ENCODE data around the gene HNF1A. TPM values are rescaled to one million over a fixed set of nuclear protein-coding genes. Genes with fewer than 3 reads are reported as not detected.

Gene HNF1A
- total and polyA plus RNA-seq, 2 of the 13 experiments (the other 11 are each of a cell fraction or from before 2014, with no cell fraction given) = 13.4 to 34.7 TPM

- TF ChIP-seq ZBTB43 (CRISPR knock-in tag; conservative IDR thresholded peaks at IDR 0.05) (no peak; the same call in 1 of the 2 replicates), ZBTB14 (CRISPR knock-in tag; IDR thresholded peaks at IDR 0.05) (no peak), HNRNPLL (IDR thresholded peaks at IDR 0.05; ENCODE audit: low read depth, low read length, poor library complexity, severe bottlenecking) (no peak), MLLT10 (CRISPR knock-in tag; IDR thresholded peaks at IDR 0.05) (no peak), BRD4 (CRISPR knock-in tag; IDR thresholded peaks at IDR 0.05) (peak; percentile 90), SP1 (IDR thresholded peaks at IDR 0.05) (no peak), SP1 (CRISPR knock-in tag; IDR thresholded peaks at IDR 0.05) (no peak; the same call in 1 of the 2 replicates), ZBTB7A (CRISPR knock-in tag; IDR thresholded peaks at IDR 0.05) (peak; percentile 85), BCL6 (CRISPR knock-in tag; IDR thresholded peaks at IDR 0.05) (peak; percentile 63; the same call in 1 of the 2 replicates), PAXIP1 (CRISPR knock-in tag; conservative IDR thresholded peaks at IDR 0.05) (peak; percentile 100), ATRX (CRISPR knock-in tag; IDR thresholded peaks at IDR 0.05; ENCODE audit: borderline replicate concordance) (no peak), GABPA (IDR thresholded peaks at IDR 0.05; ENCODE audit: low read depth, low read length) (no peak), GABPA (CRISPR knock-in tag; IDR thresholded peaks at IDR 0.05; ENCODE audit: low read depth) (0 out of 2 replicates have a peak, but pooled peaks have one; percentile 50), DMAP1 (CRISPR knock-in tag; IDR thresholded peaks at IDR 0.05) (peak; percentile 96), ZNF18 (CRISPR knock-in tag; IDR thresholded peaks at IDR 0.05; ENCODE audit: insufficient replicate concordance) (no peak), PTBP1 (IDR thresholded peaks at IDR 0.05; ENCODE audit: low read depth, low read length, poor library complexity, severe bottlenecking) (peak; percentile 41), CREB1 (IDR thresholded peaks at IDR 0.05) (no peak), CREB1 (CRISPR knock-in tag; IDR thresholded peaks at IDR 0.05) (no peak), SSRP1 (CRISPR knock-in tag; IDR thresholded peaks at IDR 0.05) (no peak; the same call in 1 of the 2 replicates), CBX1 (IDR thresholded peaks at IDR 0.05; ENCODE audit: low read depth) (no peak), ZNF180 (CRISPR knock-in tag; IDR thresholded peaks at IDR 0.05; ENCODE audit: borderline replicate concordance, low read depth) (no peak), ATF2 (CRISPR knock-in tag; IDR thresholded peaks at IDR 0.05) (peak; percentile 49; the same call in 1 of the 2 replicates)
Observed at GRCh38 chr12:120978296-120979219, at the start of gene HNF1A (continued).

Data from HepG2 (cell line).